Endothelial cell of umbilical vein (primary cell): ENCODE results near the gene B3GNT7. TPM values are rescaled to one million over a fixed set of nuclear protein-coding genes. Genes with fewer than 3 reads are reported as not detected.

Source experiments
- BruUV-seq: library from RNA; stranded (reverse); fragments of 400-500 nt; replicated peaks from 2 replicates; lab custom pipeline; 2021; lab: Mats Ljungman, UMichigan
- CTCF ChIA-PET: fragments of 300-600, 350-600 bp; sonication (Branson Sonifier 250); formaldehyde crosslinking; loops from one replicate; lab custom pipeline; 2021; ENCODE audit warnings: antibody characterized with exemption, inconsistent platforms; lab: Charles Lee
- POLR2A ChIA-PET: fragments of 300-600, 350-600 bp; sonication (Branson Sonifier 250); formaldehyde crosslinking; loops from one replicate; lab custom pipeline; 2021; ENCODE audit warnings: antibody characterized with exemption, inconsistent platforms; lab: Charles Lee
- DNase-seq: peaks from one replicate; pipeline ENCODE4 v3.0.0-alpha.2; 2011; ENCODE audit warnings: low read depth, low spot score
- FAIRE-seq: peaks from 2 replicates; lab custom pipeline; 2011; peaks lifted over from hg19 to GRCh38; lab: Jason Lieb, UNC
- H2AFZ ChIP-seq: 2 replicates; pipeline ENCODE4 v1.6.0; 2012; ENCODE audit warnings: low read depth, low read length, control low read depth, inconsistent platforms
- H3K27ac ChIP-seq: 2 replicates; pipeline ENCODE4 v1.5.1; 2011; ENCODE audit warnings: low read depth, mild to moderate bottlenecking, control low read depth, low read length, moderate library complexity; ENCODE audit not compliant: insufficient read depth
- H3K27me3 ChIP-seq, 2 experiments: 2 replicates each; pipeline versions ENCODE4 v1.6.0 to v1.6.1; 2011; ENCODE audit warnings: low read length in 2 of 2, mixed read lengths in 1 of 2; ENCODE audit not compliant: control insufficient read depth in 2 of 2, insufficient read depth in 2 of 2
- H3K36me3 ChIP-seq, 2 experiments: 2 replicates in 1 of 2; 3 replicates in 1 of 2; pipeline ENCODE4 v1.5.1; 2011; ENCODE audit warnings: low read length in 2 of 2, mild to moderate bottlenecking in 1 of 2, moderate library complexity in 1 of 2; ENCODE audit not compliant: control insufficient read depth in 2 of 2, insufficient read depth in 2 of 2; ENCODE audit errors: extremely low read depth in 1 of 2
- H3K4me1 ChIP-seq: 3 replicates; pipeline ENCODE4 v1.5.1; 2011; ENCODE audit warnings: mild to moderate bottlenecking, low read length; ENCODE audit not compliant: control insufficient read depth, insufficient read depth; ENCODE audit errors: extremely low read depth
- H3K4me2 ChIP-seq: 2 replicates; pipeline ENCODE4 v1.6.1; 2011; ENCODE audit warnings: low read length, control low read depth, mixed read lengths; ENCODE audit not compliant: insufficient read depth
- H3K4me3 ChIP-seq, 3 experiments: fragments of 200-600 bp in 1 of 3; sonication (generic), shearing (Covaris generic) in 1 of 3; replicated peaks in 1 of 3; 2 replicates each; pipeline ENCODE4 v1.5.1; 2011 to 2016; ENCODE audit warnings: control low read depth in 3 of 3, low read length in 3 of 3, mild to moderate bottlenecking in 2 of 3, inconsistent platforms in 1 of 3, low read depth in 1 of 3, moderate library complexity in 1 of 3; ENCODE audit not compliant: insufficient read depth in 1 of 3
- H3K79me2 ChIP-seq: 2 replicates; pipeline ENCODE4 v1.6.0; 2012; ENCODE audit warnings: low read length, inconsistent platforms; ENCODE audit not compliant: control insufficient read depth, insufficient read depth
- H3K9ac ChIP-seq: replicated peaks from 2 replicates; pipeline ENCODE3; 2011; ENCODE audit warnings: low read length, control low read depth; ENCODE audit not compliant: insufficient read depth; ENCODE audit errors: extremely low read depth
- H3K9me1 ChIP-seq: replicated peaks from 3 replicates; pipeline ENCODE4 v1.6.0; 2011; ENCODE audit warnings: mild to moderate bottlenecking, low read length; ENCODE audit not compliant: control insufficient read depth, insufficient read depth; ENCODE audit errors: extremely low read depth
- H3K9me3 ChIP-seq: replicated peaks from 2 replicates; pipeline ENCODE4 v1.5.1; 2012; ENCODE audit warnings: low read length, inconsistent platforms; ENCODE audit not compliant: control insufficient read depth, insufficient read depth
- H4K20me1 ChIP-seq: replicated peaks from 2 replicates; pipeline ENCODE3; 2011; ENCODE audit warnings: mild to moderate bottlenecking, low read length; ENCODE audit not compliant: control insufficient read depth, insufficient read depth; ENCODE audit errors: extremely low read depth
- EZH2 ChIP-seq: IDR thresholded peaks from 2 replicates; pipeline ENCODE4 v1.6.1; 2012; ENCODE audit warnings: borderline replicate concordance, low read depth, mild to moderate bottlenecking, moderate library complexity, low read length, inconsistent platforms; ENCODE audit not compliant: severe bottlenecking
- JUN ChIP-seq: IDR thresholded peaks from 2 replicates; pipeline ENCODE4 v1.6.1; 2011; ENCODE audit warnings: borderline replicate concordance, low read depth; ENCODE audit not compliant: insufficient read length, insufficient read depth
- MYC ChIP-seq: IDR thresholded peaks from one replicate; pipeline ENCODE4 v1.6.1; 2011; ENCODE audit warnings: mild to moderate bottlenecking, low read depth, low read length
- POLR2AphosphoS5 ChIP-seq: IDR thresholded peaks from 2 replicates; pipeline ENCODE4 v1.6.1; 2012; ENCODE audit warnings: low read depth, mild to moderate bottlenecking, control low read depth, low read length, moderate library complexity; ENCODE audit not compliant: insufficient read depth
- dilution Hi-C: fragments of 300-500 bp; cut with MboI; formaldehyde crosslinking; loops from one replicate; pipeline ENCODE4 v1.15.0; 2019; ENCODE audit warnings: low sequenced_read_pairs; ENCODE audit not compliant: extremely low pct_ligation_motif_present
- intact Hi-C: fragments of 100-400 bp; cut with micrococcal nuclease; formaldehyde crosslinking; loops from one replicate; pipeline ENCODE4 v1.10.0; 2022
- polyA plus RNA-seq, 4 experiments: library from polyadenylated mRNA; depleted of rRNA in 3 of 4; stranded (reverse) in 3 of 4; unstranded in 1 of 4; fragments of >200 nt; gene quantifications; 2 replicates each; pipeline versions ENCODE4 v1.2.1 to v1.2.3, GENCODE V29; 2011 to 2012; ENCODE audit warnings: missing spikeins in 1 of 4
- total RNA-seq: library from RNA; stranded (reverse); gene quantifications from 2 replicates; pipeline ENCODE4 v1.2.3, GENCODE V29; 2021
- TF ChIP-seq, protein P1 (sequence below): IDR thresholded peaks from 2 replicates; pipeline ENCODE4 v1.6.1; 2011; ENCODE audit not compliant: insufficient read depth, insufficient read length

Gene B3GNT7
- total and polyA plus RNA-seq, 2 donors (not counting 3 experiments of a cell fraction or from before 2014, with no cell fraction given), result 0.39 to 1.2 TPM

DNA sequence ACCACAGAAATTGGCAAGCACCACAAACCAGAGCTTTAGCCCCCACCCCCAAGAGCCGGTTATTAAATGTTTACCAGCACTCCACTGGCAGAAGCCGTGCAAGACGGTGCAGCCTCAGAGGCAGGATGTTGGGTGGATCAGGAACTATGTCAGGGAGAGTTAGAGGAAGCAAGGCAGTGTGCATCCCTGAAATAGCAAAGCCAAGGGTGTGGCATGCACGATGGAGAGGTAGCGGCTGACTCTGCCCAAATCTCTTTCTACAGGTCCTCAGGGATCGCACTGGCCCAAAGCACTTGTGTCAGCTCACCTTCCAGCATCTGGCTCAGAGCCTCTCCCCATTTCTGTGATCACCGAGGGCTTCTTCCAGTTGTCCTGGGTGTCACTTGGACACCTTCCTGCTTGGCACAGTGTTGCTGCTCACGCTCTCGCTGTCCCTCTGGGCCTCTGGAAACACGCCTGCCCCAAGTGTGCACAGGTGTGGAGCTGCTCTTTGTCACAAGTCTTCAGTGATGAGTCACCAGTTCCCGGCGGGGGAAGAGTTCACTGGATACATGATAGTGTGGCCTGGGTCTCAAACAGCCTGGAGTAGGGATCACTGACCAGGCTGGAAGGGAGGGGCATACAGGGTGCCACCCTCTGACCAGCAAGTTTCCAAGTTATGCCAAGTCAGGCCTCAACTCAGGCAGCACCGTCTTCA is 17.3 kb upstream of the B3GNT7 start:
- POLR2A ChIA-PET, result no interaction called here
- Histone ChIP-seq H3K4me3 (no peak overlapping the region), H3K36me3 (no peaks in the 10 kb centered on the region), H4K20me1 (no peaks in the 10 kb centered on the region), H3K4me1 (no peaks in the 10 kb centered on the region), H3K79me2 (no peaks in the 10 kb centered on the region), H2AFZ (no peak overlapping the region), H3K9ac (no peak overlapping the region), H3K9me3 (no peaks in the 10 kb centered on the region), H3K27ac (no peak overlapping the region), H3K9me1 (no peaks in the 10 kb centered on the region), H3K4me2 (no peak overlapping the region), H3K27me3 (peaks cover 0 to 4% of the 10 kb centered on the region in 2 experiments)
- FAIRE-seq (no peak), DNase-seq (no peak)
- no TSS peak for BruUV-seq
- no peak for TF ChIP-seq EZH2
- no peak for TF ChIP-seq POLR2AphosphoS5
- TF ChIP-seq, protein P1, sequence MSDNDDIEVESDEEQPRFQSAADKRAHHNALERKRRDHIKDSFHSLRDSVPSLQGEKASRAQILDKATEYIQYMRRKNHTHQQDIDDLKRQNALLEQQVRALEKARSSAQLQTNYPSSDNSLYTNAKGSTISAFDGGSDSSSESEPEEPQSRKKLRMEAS, result no peak
- no peak for TF ChIP-seq JUN
- no peak for TF ChIP-seq MYC
- intact Hi-C loops (no loop called here), dilution Hi-C loops (no loop called here)
- CTCF ChIA-PET, result interaction anchor here (1.1 kb wide), 1 partner anchor 73 kb away, joined by 3 read pairs; no protein-coding TSS in a partner anchor
